Gastrocnemius medialis (tissue), 4 donors: Measurements from ENCODE around the gene ATP2A2. TPM values are rescaled to one million over a fixed set of nuclear protein-coding genes. Genes with fewer than 3 reads are reported as not detected.

ENCODE experiments used
- ATAC-seq, 2 donors: fragments of 150-250 bp; one replicate each; pipeline ENCODE4 v1.9.1; 2016
- DNase-seq, 2 donors: peaks; one replicate each; pipeline ENCODE4 v3.0.0-alpha.2; 2019
- H3K27ac ChIP-seq, 4 donors: fragments of 200-600 bp; sonication (generic); 1 replicate in 1 of 4; 2 replicates in 3 of 4; pipeline ENCODE4 v1.5.1; 2016 to 2018; ENCODE audit warnings: mild to moderate bottlenecking in 2 of 4, moderate library complexity in 1 of 4
- H3K27me3 ChIP-seq, 3 donors: fragments of 200-600 bp; sonication (generic) in 2 of 3; 1 replicate in 1 of 3; 2 replicates in 2 of 3; pipeline versions ENCODE4 v1.5.1 to v1.6.0; 2016 to 2019; ENCODE audit warnings: mild to moderate bottlenecking in 1 of 3, moderate library complexity in 1 of 3
- H3K36me3 ChIP-seq, 2 donors: fragments of 200-600 bp; sonication (generic) in 1 of 2; one replicate each; pipeline ENCODE4 v1.5.1; 2017 to 2018
- H3K4me1 ChIP-seq, 2 donors: fragments of 200-600 bp; sonication (generic) in 1 of 2; one replicate each; pipeline ENCODE4 v1.5.1; 2016 to 2017; ENCODE audit warnings: mild to moderate bottlenecking in 2 of 2
- H3K4me3 ChIP-seq, 4 donors: fragments of 200-600 bp; sonication (generic) in 3 of 4; 1 replicate in 1 of 4; 2 replicates in 3 of 4; pipeline ENCODE4 v1.5.1; 2016 to 2019; ENCODE audit warnings: mild to moderate bottlenecking in 2 of 4
- H3K9me3 ChIP-seq, 3 donors: fragments of 200-600 bp; sonication (generic) in 2 of 3; 1 replicate in 1 of 3; 2 replicates in 2 of 3; pipeline ENCODE4 v1.5.1; 2016 to 2019
- CTCF ChIP-seq, 5 experiments: fragments of 450-650 bp in 3 of 5; fragments of 200-600 bp in 2 of 5; sonication (generic) in 2 of 5; IDR thresholded peaks in 4 of 5; conservative IDR thresholded peaks in 1 of 5; 1 replicate in 4 of 5; 2 replicates in 1 of 5; pipeline ENCODE4 v1.5.1; 2016 to 2019; ENCODE audit warnings: antibody characterized with exemption in 5 of 5, mild to moderate bottlenecking in 3 of 5, moderate library complexity in 3 of 5
- POLR2A ChIP-seq, 2 donors: fragments of 450-650 bp; IDR thresholded peaks; one replicate each; pipeline ENCODE4 v1.6.1; 2017; ENCODE audit warnings: antibody characterized with exemption in 2 of 2, mild to moderate bottlenecking in 2 of 2, moderate library complexity in 2 of 2
- in situ Hi-C, 4 donors: fragments of 200-750 bp; cut with MboI; loops; one replicate each; pipeline versions ENCODE4 v1.15.0 to v1.8.0; 2017; ENCODE audit warnings: low sequenced_read_pairs in 4 of 4
- intact Hi-C: fragments of 100-400 bp; cut with DNase I; formaldehyde crosslinking; loops from one replicate; pipeline ENCODE4 v1.15.1; 2023; ENCODE audit warnings: low total_unique reads
- total RNA-seq, 4 donors: library from RNA; depleted of rRNA; stranded (reverse); fragments of >200 nt; gene quantifications; one replicate each; pipeline versions ENCODE4 v1.1.0 to v1.2.3, GENCODE V29; 2016

Gene ATP2A2
- total RNA-seq, 4 donors from 2014 or later = 788 to 1,983 (median 1,302) TPM

GRCh38 chr12:110282956-110283817 lies 2.1 kb downstream of the ATP2A2 start:
- ATAC-seq (peak; percentile 35 to 41), DNase-seq (peak; percentile 43 to 53)
- H3K27me3 ChIP-seq = no peaks in the 10 kb centered on the region
- H3K36me3 ChIP-seq = no peaks in the 10 kb centered on the region
- TF ChIP-seq CTCF (IDR thresholded peaks at IDR 0.05 in 4 of 5, conservative IDR thresholded peaks at IDR 0.05 in 1 of 5) = no peak
- TF ChIP-seq POLR2A (IDR thresholded peaks at IDR 0.05) = peak; percentile 42 to 67
- peak overlapping the region; percentile 93 to 97 (median 96) for H3K27ac ChIP-seq
- no peaks in the 10 kb centered on the region for H3K9me3 ChIP-seq
- H3K4me3 ChIP-seq = peak overlapping the region; percentile 68 to 90 (median 86)
- H3K4me1 ChIP-seq = peaks cover 7 to 38% of the 10 kb centered on the region in 2 donors
- intact Hi-C loops (loop anchor here (5.0 to 10.0 kb wide), 3 partner anchors 36 to 302 kb away; partner anchors contain the start of genes C12orf76 and PPTC7), in situ Hi-C loops (no loop called here)

GRCh38 chr12:110284597-110284996 lies 3.5 kb downstream of the ATP2A2 start:
- in situ Hi-C loops = no loop called here
- H3K36me3 ChIP-seq = no peaks in the 10 kb centered on the region
- peak overlapping the region; percentile 93 to 97 (median 96) for H3K27ac ChIP-seq
- H3K9me3 ChIP-seq = no peaks in the 10 kb centered on the region
- DNase-seq (no peak), ATAC-seq (no peak)
- intact Hi-C loops = loop anchor here (5.0 to 10.0 kb wide), 3 partner anchors 37 to 300 kb away; partner anchors contain the start of genes C12orf76 and PPTC7
- H3K4me3 ChIP-seq = peak overlapping the region; percentile 68 to 90 (median 86)
- no peaks in the 10 kb centered on the region for H3K27me3 ChIP-seq
- TF ChIP-seq POLR2A (IDR thresholded peaks at IDR 0.05) = no peak
- TF ChIP-seq CTCF (IDR thresholded peaks at IDR 0.05 in 4 of 5, conservative IDR thresholded peaks at IDR 0.05 in 1 of 5) = no peak
- peaks cover 20 to 48% of the 10 kb centered on the region in 2 donors for H3K4me1 ChIP-seq

- TF ChIP-seq POLR2A (IDR thresholded peaks at IDR 0.05) (no peak), CTCF (IDR thresholded peaks at IDR 0.05 in 4 of 5, conservative IDR thresholded peaks at IDR 0.05 in 1 of 5) (no peak)
- DNase-seq (no peak), ATAC-seq (no peak)
- peaks cover 32 to 53% of the 10 kb centered on the region in 2 donors for H3K4me1 ChIP-seq
- H3K27me3 ChIP-seq = no peaks in the 10 kb centered on the region
- H3K4me3 ChIP-seq = peak overlapping the region; percentile 68 to 90 (median 86)
- H3K27ac ChIP-seq = peak overlapping the region; percentile 93 to 97 (median 96)
- peaks cover 0 to 11% of the 10 kb centered on the region in 2 donors for H3K36me3 ChIP-seq
- no peaks in the 10 kb centered on the region for H3K9me3 ChIP-seq
- in situ Hi-C loops (no loop called here), intact Hi-C loops (loop anchor here (10.0 kb wide), 2 partner anchors 242 to 298 kb away; partner anchors contain the start of genes C12orf76 and PPTC7)
Observed at GRCh38 chr12:110286623-110287022, 5.6 kb downstream of the ATP2A2 start.

- intact Hi-C loops (loop anchor here (10.0 kb wide), 2 partner anchors 243 to 297 kb away; partner anchors contain the start of genes C12orf76 and PPTC7), in situ Hi-C loops (no loop called here)
- DNase-seq (no peak), ATAC-seq (no peak)
- peaks cover 2 to 25% of the 10 kb centered on the region in 2 donors for H3K36me3 ChIP-seq
- peaks cover 45 to 65% of the 10 kb centered on the region in 2 donors for H3K4me1 ChIP-seq
- peak overlapping the region in 2 of 4 donors; percentile 68 to 90 for H3K4me3 ChIP-seq
- peak overlapping the region; percentile 93 to 97 (median 96) for H3K27ac ChIP-seq
- TF ChIP-seq CTCF (IDR thresholded peaks at IDR 0.05 in 4 of 5, conservative IDR thresholded peaks at IDR 0.05 in 1 of 5) = no peak
- TF ChIP-seq POLR2A (IDR thresholded peaks at IDR 0.05) = no peak
- no peaks in the 10 kb centered on the region for H3K9me3 ChIP-seq
- no peaks in the 10 kb centered on the region for H3K27me3 ChIP-seq
Observed at GRCh38 chr12:110287986-110288385, 6.9 kb downstream of the ATP2A2 start.
